Dermis lymphatic vessel endothelial cell (primary cell): ENCODE results near the gene KRT6C. TPM values are rescaled to one million over a fixed set of nuclear protein-coding genes. Genes with fewer than 3 reads are reported as not detected.

Source experiments
- total RNA-seq: library from RNA; depleted of rRNA; stranded (reverse); fragments of >200 nt; gene quantifications from 2 replicates; pipeline ENCODE4 v1.2.1, GENCODE V29; 2014

The KRT6C gene
- total RNA-seq, result under 0.01 TPM in 1 of 2 replicates, not detected in the other

DNA sequence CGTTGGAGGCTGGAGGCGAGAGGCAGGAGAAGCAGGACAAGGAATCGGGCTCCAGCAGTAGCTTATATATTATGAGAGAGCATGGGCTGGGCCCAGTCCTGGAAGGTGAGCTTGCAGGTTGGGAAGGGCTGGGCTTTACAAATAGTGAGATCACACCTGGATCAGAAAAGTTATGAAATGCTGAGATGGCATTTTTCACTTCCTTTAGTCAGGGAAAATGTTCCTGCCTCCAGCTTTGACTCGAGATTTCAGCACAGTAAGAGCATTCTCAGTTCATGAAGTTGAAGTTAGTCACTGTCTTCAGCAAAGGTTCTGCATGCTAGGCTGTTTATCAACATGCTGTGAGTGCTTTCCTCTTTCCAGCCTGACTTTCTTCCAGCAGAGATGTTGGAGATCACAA lies at the start of gene KRT6C:
TSS of gene KRT6C (minus strand) at position 38 of the 400 bp plus-strand sequence. CDS start 68 bp downstream, outside the sequence.

DNA sequence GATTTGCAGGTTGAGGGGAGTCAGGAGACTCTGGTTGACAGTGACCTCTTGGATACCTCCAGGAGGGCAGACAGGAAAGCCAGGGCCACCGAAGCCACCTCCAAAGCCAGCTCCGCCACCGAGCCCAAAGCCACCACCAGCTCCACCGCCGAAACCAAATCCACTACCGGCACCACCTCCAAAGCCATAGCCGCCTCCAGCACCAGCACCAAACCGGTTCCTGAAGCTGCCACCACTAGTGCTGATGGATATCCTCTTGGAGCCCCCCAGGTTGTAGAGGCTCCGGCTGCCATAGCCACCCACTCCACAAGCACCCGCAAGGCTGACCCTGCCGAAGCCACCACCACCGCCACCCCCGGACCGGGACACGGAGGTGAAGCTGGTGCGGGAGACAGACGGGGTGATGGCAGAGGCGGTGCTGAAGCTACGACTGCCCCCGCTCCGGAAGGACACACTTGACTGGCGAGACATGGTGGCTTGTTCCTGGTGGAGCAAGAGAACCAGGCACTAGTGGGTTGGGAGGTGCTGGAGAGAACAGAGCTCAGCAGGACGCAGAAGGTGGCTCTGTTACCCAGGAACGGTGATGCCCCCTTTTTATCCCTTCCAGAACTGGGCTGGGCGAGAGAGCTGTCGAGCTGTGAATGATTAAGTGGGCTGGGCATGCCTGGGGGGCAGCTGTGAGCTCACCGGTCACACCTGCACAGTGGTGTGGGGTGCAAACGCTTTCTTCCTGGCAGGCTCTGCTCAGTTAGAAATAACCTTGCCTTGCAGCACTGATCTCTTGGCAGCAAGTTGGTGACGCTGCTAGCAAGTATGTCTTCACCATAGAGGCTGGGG lies 46.4 kb upstream of the KRT6C start, which contains the start of gene KRT5:
TSS of gene KRT5 (minus strand) at position 569 of the 837 bp plus-strand sequence. CDS start at position 471, 98 bp downstream.

DNA sequence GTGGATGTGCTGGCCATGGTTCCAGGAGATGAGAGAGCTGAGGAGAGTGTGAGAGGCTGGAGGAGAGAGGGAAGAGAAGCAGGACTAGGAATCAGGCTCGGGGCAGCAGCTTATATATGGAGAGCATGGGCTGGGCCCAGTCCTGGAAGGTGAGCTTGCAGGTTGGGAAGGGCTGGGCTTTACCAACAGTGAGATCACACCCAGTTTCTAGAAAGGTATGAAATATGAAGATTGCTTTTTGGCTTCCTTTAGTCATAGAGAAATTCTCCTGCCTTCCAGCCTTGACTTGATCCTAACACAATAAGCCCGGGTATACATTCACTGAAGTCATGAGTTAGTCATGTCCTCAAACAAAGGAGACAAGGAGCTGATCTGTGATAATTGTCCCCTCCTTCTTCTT lies 19.6 kb upstream of the KRT6C start, which contains the start of gene KRT6A:
TSS of gene KRT6A (minus strand) at position 86 of the 400 bp plus-strand sequence. CDS start at position 17, 69 bp downstream.

DNA sequence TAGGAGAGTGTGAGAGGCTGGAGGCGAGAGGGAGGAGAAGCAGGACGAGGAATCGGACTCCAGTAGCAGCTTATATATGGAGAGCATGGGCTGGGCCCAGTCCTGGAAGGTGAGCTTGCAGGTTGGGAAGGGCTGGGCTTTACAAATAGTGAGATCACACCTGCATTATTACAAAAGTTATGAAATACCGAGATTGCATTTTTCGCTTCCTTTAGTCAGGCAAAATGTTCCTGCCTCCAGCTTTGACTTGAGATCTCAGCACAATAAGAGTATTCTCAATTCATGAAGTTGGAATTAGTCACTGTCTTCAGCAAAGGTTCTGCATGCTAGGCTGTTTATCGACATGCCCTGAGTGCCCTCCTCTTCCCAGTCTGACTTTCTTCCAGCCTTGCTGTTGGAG lies 21.5 kb downstream of the KRT6C start, which contains the start of gene KRT6B:
TSS of gene KRT6B (minus strand) at position 46 of the 400 bp plus-strand sequence. CDS start 68 bp downstream, outside the sequence.

DNA sequence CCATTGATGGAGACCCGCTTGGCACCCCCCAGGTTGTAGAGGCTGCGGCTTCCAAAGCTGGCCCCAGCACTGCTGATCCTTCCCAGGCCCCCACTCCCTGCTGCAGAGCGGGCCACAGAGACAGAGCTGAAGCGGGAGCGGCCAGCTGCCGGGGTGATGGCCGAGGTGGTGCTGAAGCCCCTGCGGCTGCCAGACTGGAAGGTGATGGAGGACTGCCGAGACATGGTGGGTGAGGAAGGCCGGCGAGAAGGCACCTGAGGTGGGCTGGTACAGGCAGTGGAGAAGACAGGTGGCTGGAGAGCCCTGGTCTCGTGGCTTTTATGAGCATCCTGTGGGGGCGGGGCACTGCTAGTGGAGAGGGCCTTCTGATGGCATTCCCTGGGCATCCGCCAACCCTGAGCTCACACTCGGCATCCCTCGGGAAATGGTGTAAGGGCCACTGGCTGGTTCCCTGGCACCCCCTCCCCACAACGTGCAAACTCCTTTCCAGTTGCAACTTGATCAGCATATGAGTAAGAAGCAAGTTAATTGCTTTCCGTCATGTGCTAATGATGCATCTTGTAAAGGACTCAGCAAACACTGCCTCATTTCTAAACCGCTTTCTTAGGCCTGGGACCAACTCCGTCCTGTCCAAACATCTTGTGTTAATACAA lies 39.4 kb downstream of the KRT6C start, which contains the start of gene KRT75:
TSS of gene KRT75 (minus strand) at position 291 of the 653 bp plus-strand sequence. CDS start at position 224, 67 bp downstream.

Other genes starting within 250 kb of the KRT6C start
- 9.5 and 21.9 TPM in 2 replicates for gene KRT7, start 240.6 kb downstream of the KRT6C start, total RNA-seq
- not detected in 2 replicates for gene KRT86, start 199.2 kb downstream of the KRT6C start, total RNA-seq
- gene KRT81, start 182.3 kb downstream of the KRT6C start, total RNA-seq, result 0.22 TPM in 1 of 2 replicates, not detected in the other
- not detected in 2 replicates for gene KRT83, start 152.4 kb downstream of the KRT6C start, total RNA-seq
- gene KRT85, start 106.3 kb downstream of the KRT6C start, total RNA-seq, result not detected in 2 replicates
- gene KRT84, start 88.2 kb downstream of the KRT6C start, total RNA-seq, result not detected in 2 replicates
- gene KRT82, start 67.5 kb downstream of the KRT6C start, total RNA-seq, result not detected in 2 replicates
- gene KRT75, start 39.4 kb downstream of the KRT6C start, total RNA-seq, result not detected in 2 replicates
- gene KRT6B, start 21.7 kb downstream of the KRT6C start, total RNA-seq, result not detected in 2 replicates
- 0.11 TPM in 1 of 2 replicates, not detected in the other for gene KRT6A, start 19.5 kb upstream of the KRT6C start, total RNA-seq
- 0.11 TPM in 1 of 2 replicates, not detected in the other for gene KRT5, start 46.6 kb upstream of the KRT6C start, total RNA-seq
- not detected in 2 replicates for gene KRT71, start 79.3 kb upstream of the KRT6C start, total RNA-seq
- not detected in 2 replicates for gene KRT74, start 100.0 kb upstream of the KRT6C start, total RNA-seq
- gene KRT72, start 127.7 kb upstream of the KRT6C start, total RNA-seq, result not detected in 2 replicates
- gene KRT73, start 144.8 kb upstream of the KRT6C start, total RNA-seq, result not detected in 2 replicates
- gene KRT2, start 178.4 kb upstream of the KRT6C start, total RNA-seq, result not detected in 2 replicates
- gene KRT1, start 206.6 kb upstream of the KRT6C start, total RNA-seq, result not detected in 2 replicates
- not detected in 2 replicates for gene KRT77, start 229.7 kb upstream of the KRT6C start, total RNA-seq